Activated CD8-positive, alpha-beta memory T cell treated with anti-CD3 and anti-CD28 coated beads for 48 hours (primary cell): ENCODE results near the gene SLC4A1.
A peak's percentile ranks its signal among the peaks of the same experiment; 100 is the strongest.

Source experiments
- DNase-seq, 3 experiments: peaks; one replicate each; pipeline ENCODE4 v3.0.0-alpha.2; 2020; ENCODE audit warnings: low read depth in 2 of 3, low spot score in 2 of 3

SLC4A1 gene

GRCh38 chr17:44267818-44268490 lies at the start of gene SLC4A1:
Gene SLC4A1 (minus strand): TSS chr17:44268135. CDS start chr17:44262866, 5,269 bp downstream.
- DNase-seq = no peak

GRCh38 chr17:44317545-44317944 lies 49.6 kb upstream of the SLC4A1 start:
- no peak for DNase-seq

GRCh38 chr17:44315760-44316731 lies 48.1 kb upstream of the SLC4A1 start:
- no peak for DNase-seq

- no peak for DNase-seq
Measured at GRCh38 chr17:44314869-44315661, 47.1 kb upstream of the SLC4A1 start.

- no peak for DNase-seq
Measured at GRCh38 chr17:44314524-44314868, 46.6 kb upstream of the SLC4A1 start.

GRCh38 chr17:44314031-44314430 lies 46.1 kb upstream of the SLC4A1 start:
- no peak for DNase-seq

- no peak for DNase-seq
Measured at GRCh38 chr17:44312396-44313104, 44.6 kb upstream of the SLC4A1 start.

- no peak for DNase-seq
Measured at GRCh38 chr17:44311562-44312181, 43.7 kb upstream of the SLC4A1 start.

- DNase-seq = no peak
Measured at GRCh38 chr17:44310609-44311376, 42.9 kb upstream of the SLC4A1 start.

GRCh38 chr17:44310188-44310587 lies 42.3 kb upstream of the SLC4A1 start:
- no peak for DNase-seq

GRCh38 chr17:44309472-44309871 lies 41.5 kb upstream of the SLC4A1 start:
- no peak for DNase-seq

GRCh38 chr17:44308865-44309264 lies 40.9 kb upstream of the SLC4A1 start:
- no peak for DNase-seq

- DNase-seq = peak; percentile 62 to 72 (median 63)
Measured at GRCh38 chr17:44308320-44308818, 40.4 kb upstream of the SLC4A1 start, which contains the start of gene RUNDC3A. Gene RUNDC3A (plus strand): TSS chr17:44308601. CDS start chr17:44308833, 232 bp downstream.

GRCh38 chr17:44307387-44308186 lies 39.7 kb upstream of the SLC4A1 start:
- no peak for DNase-seq

- DNase-seq = no peak
Measured at GRCh38 chr17:44304651-44305050, 36.7 kb upstream of the SLC4A1 start.

GRCh38 chr17:44297975-44298374 lies 30.0 kb upstream of the SLC4A1 start:
- no peak for DNase-seq

GRCh38 chr17:44293509-44294226 lies 25.7 kb upstream of the SLC4A1 start:
- no peak for DNase-seq

- DNase-seq = no peak
Measured at GRCh38 chr17:44287651-44288050, 19.7 kb upstream of the SLC4A1 start.
